ENCODE measurements around the gene GNL2.
"Not testable (repeated sequence)": the region's sequence is repeated elsewhere in the genome, so short reads cannot be mapped to it uniquely, and the experiment has no call there.

The GNL2 gene

GRCh38 chr1:37559080-37559479 lies 36.7 kb downstream of the GNL2 start:
- DNase-seq = no peak

GRCh38 chr1:37558411-37558810 lies 37.3 kb downstream of the GNL2 start:
- DNase-seq = no peak

- DNase-seq = no peak
Observed at GRCh38 chr1:37557402-37557801, 38.3 kb downstream of the GNL2 start.

- peak; percentile 88 for DNase-seq
Observed at GRCh38 chr1:37556712-37557196, 39.0 kb downstream of the GNL2 start, which contains the start of gene DNALI1. TSS of gene DNALI1 (plus strand) at chr1:37556940. CDS start at chr1:37556995, 55 bp downstream.

- DNase-seq = peak; percentile 90
Observed at GRCh38 chr1:37553927-37554808, 41.6 kb downstream of the GNL2 start, which contains the start of gene SNIP1. TSS of gene SNIP1 (minus strand) at chr1:37554293. CDS start at chr1:37554229, 64 bp downstream.

GRCh38 chr1:37553598-37553926 lies 42.2 kb downstream of the GNL2 start:
- no peak for DNase-seq

GRCh38 chr1:37549341-37549740 lies 46.4 kb downstream of the GNL2 start:
- DNase-seq = no peak

- DNase-seq = no peak
Observed at GRCh38 chr1:37545019-37545418, 50.7 kb downstream of the GNL2 start.

- no peak for DNase-seq
Observed at GRCh38 chr1:37544530-37544929, 51.2 kb downstream of the GNL2 start.

GRCh38 chr1:37540036-37540785 lies 55.5 kb downstream of the GNL2 start:
- no peak for DNase-seq

GRCh38 chr1:37539154-37539553 lies 56.6 kb downstream of the GNL2 start:
- DNase-seq = not testable (repeated sequence)

GRCh38 chr1:37537378-37537777 lies 58.4 kb downstream of the GNL2 start:
- no peak for DNase-seq

- no peak for DNase-seq
Observed at GRCh38 chr1:37533317-37534093, 62.2 kb downstream of the GNL2 start.

GRCh38 chr1:37532418-37533156 lies 63.1 kb downstream of the GNL2 start:
- not testable (repeated sequence) for DNase-seq

- not testable (repeated sequence) for DNase-seq
Observed at GRCh38 chr1:37529888-37530287, 65.8 kb downstream of the GNL2 start.

GRCh38 chr1:37519613-37520012 lies 76.1 kb downstream of the GNL2 start:
- DNase-seq = no peak

GRCh38 chr1:37518929-37519328 lies 76.8 kb downstream of the GNL2 start:
- not testable (repeated sequence) for DNase-seq

- DNase-seq = not testable (repeated sequence)
Observed at GRCh38 chr1:37518241-37518640, 77.5 kb downstream of the GNL2 start.

GRCh38 chr1:37517569-37517968 lies 78.2 kb downstream of the GNL2 start:
- DNase-seq = no peak

Data from NCI-H1105 (cell line).